Mesothelial cell of epicardium (in vitro differentiated cells): ENCODE measurements around the gene GMDS. TPM values are rescaled to one million over a fixed set of nuclear protein-coding genes. Genes with fewer than 3 reads are reported as not detected.

Source experiments
- DNase-seq, 2 experiments: peaks; one replicate each; pipeline ENCODE4 v3.0.0; 2021; ENCODE audit warnings: low spot score in 2 of 2; ENCODE audit not compliant: unreplicated experiment in 2 of 2
- H3K27ac Mint-ChIP-seq: 2 replicates; pipeline ENCODE4 v1.8.0; 2021; ENCODE audit warnings: mixed read lengths
- H3K27me3 Mint-ChIP-seq: 2 replicates; pipeline ENCODE4 v1.8.0; 2021; ENCODE audit warnings: low read depth, mixed read lengths
- H3K36me3 Mint-ChIP-seq: 2 replicates; pipeline ENCODE4 v1.8.0; 2021; ENCODE audit warnings: mixed read lengths
- H3K4me1 Mint-ChIP-seq: 2 replicates; pipeline ENCODE4 v1.8.0; 2021; ENCODE audit warnings: mixed read lengths
- H3K4me3 Mint-ChIP-seq: 2 replicates; pipeline ENCODE4 v1.8.0; 2021; ENCODE audit warnings: mild to moderate bottlenecking, moderate library complexity, mixed read lengths
- H3K9me3 Mint-ChIP-seq: 2 replicates; pipeline ENCODE4 v1.8.0; 2021; ENCODE audit warnings: mixed read lengths
- CTCF ChIP-seq: fragments of 200-600 bp; sonication (generic); IDR thresholded peaks from one replicate; pipeline ENCODE4 v1.5.0; 2021; ENCODE audit warnings: antibody characterized with exemption; ENCODE audit not compliant: unreplicated experiment
- total RNA-seq: library from RNA; stranded (reverse); gene quantifications from 3 replicates; pipeline ENCODE4 v1.2.1, GENCODE V29; 2021

The GMDS gene
- total RNA-seq, 1 donor from 2014 or later, result 39.9 TPM

DNA sequence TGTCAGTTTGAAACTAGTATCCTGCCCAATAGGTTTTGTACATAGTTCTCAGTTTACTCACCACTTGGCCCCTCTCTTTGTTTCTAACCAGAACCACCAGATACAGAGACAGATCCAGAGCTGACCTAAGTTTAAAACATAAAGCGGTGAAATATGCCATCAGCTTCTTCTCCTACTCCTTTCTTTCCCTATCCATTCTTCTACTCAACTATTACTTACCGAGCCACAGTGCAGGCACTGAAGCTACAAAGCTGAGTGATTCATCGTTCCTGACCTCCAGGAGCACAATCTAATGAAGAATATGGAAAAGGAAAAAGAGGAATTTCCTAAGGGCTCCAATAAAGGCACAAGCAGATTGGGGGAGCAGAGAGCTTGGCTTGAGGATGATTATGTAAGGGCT is 349.7 kb downstream of the GMDS start:
- H3K27ac Mint-ChIP-seq, result no peak overlapping the region
- peaks cover 6% of the 10 kb centered on the region for H3K27me3 Mint-ChIP-seq
- no peak for TF ChIP-seq CTCF
- no peak overlapping the region for H3K4me3 Mint-ChIP-seq
- peaks cover 3% of the 10 kb centered on the region for H3K36me3 Mint-ChIP-seq
- DNase-seq, result no peak
- H3K4me1 Mint-ChIP-seq, result peaks cover 24% of the 10 kb centered on the region
- peaks cover 3% of the 10 kb centered on the region for H3K9me3 Mint-ChIP-seq

DNA sequence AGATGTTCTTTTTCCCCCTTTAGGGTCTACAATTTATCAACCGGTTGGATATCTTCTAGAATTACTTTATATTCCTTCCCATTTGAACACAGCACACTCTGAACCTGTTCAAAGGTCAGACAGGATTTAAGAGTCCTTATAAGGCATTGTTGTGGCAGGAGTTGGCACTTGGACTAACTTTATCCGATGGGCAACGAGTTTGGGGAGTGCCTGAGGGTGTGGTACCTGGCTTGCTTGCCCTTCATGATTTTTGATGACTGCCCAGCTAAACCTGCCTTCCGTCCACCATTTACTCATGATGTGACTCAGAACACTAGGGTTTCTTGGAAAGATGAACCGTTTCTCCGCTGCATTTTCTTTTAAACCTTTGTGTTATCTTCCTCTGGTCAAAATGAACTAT is 350.5 kb downstream of the GMDS start:
- Mint-ChIP-seq H3K4me3 (no peak overlapping the region), H3K27me3 (peaks cover 6% of the 10 kb centered on the region), H3K4me1 (peaks cover 18% of the 10 kb centered on the region), H3K36me3 (peaks cover 3% of the 10 kb centered on the region), H3K9me3 (peaks cover 7% of the 10 kb centered on the region), H3K27ac (no peak overlapping the region)
- TF ChIP-seq CTCF, result no peak
- no peak for DNase-seq

DNA sequence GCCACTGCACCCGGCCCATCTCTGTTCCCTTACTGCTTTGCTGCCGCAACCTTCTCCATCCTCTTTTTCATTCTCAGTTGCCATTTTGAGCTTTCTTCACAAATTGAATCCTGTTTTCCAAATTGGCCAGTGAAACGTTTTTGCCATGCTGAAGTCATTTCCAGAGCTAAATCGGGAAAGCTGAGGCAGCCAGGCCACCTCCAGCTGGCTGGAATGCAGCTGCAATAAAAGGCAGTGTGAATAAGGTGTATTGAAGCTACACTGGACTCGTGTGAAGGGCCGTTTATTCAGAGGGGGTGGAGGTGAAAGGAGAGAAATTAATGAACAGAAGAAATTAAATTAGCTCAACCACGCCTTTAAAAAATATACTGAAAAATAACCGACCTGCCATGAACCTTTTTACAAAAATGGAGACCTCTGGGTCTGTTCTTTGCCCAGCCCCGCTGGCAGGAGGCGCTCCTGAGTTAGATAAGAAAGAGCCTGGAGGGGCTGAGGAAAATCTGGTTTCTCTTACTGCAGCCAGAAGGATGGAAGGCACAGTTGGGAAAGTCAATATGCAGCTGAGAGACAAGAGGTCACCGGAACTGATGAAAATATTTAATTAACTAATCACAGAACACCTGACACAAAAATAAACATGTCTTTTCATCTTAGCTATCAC is 351.8 kb downstream of the GMDS start:
- Mint-ChIP-seq H3K9me3 (peaks cover 13% of the 10 kb centered on the region), H3K4me3 (no peak overlapping the region), H3K27ac (no peak overlapping the region), H3K27me3 (peaks cover 6% of the 10 kb centered on the region), H3K4me1 (peaks cover 12% of the 10 kb centered on the region), H3K36me3 (peaks cover 3% of the 10 kb centered on the region)
- TF ChIP-seq CTCF, result no peak
- DNase-seq, result no peak

GRCh38 chr6:1892716-1893115 is 352.7 kb downstream of the GMDS start:
- TF ChIP-seq CTCF, result no peak
- no peak for DNase-seq
- Mint-ChIP-seq H3K36me3 (peaks cover 3% of the 10 kb centered on the region), H3K9me3 (peaks cover 13% of the 10 kb centered on the region), H3K27ac (no peak overlapping the region), H3K4me1 (peaks cover 12% of the 10 kb centered on the region), H3K27me3 (peaks cover 6% of the 10 kb centered on the region), H3K4me3 (no peak overlapping the region)

GRCh38 chr6:1890987-1891386 is 354.4 kb downstream of the GMDS start:
- no peaks in the 10 kb centered on the region for H3K36me3 Mint-ChIP-seq
- H3K27me3 Mint-ChIP-seq, result no peaks in the 10 kb centered on the region
- TF ChIP-seq CTCF, result no peak

More at GRCh38 chr6:1890987-1891386, 354.4 kb downstream of the GMDS start:
- H3K4me3 Mint-ChIP-seq, result no peak overlapping the region
- H3K9me3 Mint-ChIP-seq, result peaks cover 10% of the 10 kb centered on the region
- no peak overlapping the region for H3K27ac Mint-ChIP-seq
- H3K4me1 Mint-ChIP-seq, result peaks cover 18% of the 10 kb centered on the region
- no peak for DNase-seq
